ENCODE measurements around the gene SERTAD4. TPM values are rescaled to one million over a fixed set of nuclear protein-coding genes. Genes with fewer than 3 reads are reported as not detected.
A peak's percentile ranks its signal among the peaks of the same experiment; 100 is the strongest.
"Not testable (repeated sequence)": the region's sequence is repeated elsewhere in the genome, so short reads cannot be mapped to it uniquely, and the experiment has no call there.

SERTAD4 gene
- total RNA-seq, 1 experiment from 2014 or later, result 0.20 TPM

GRCh38 chr1:210262167-210262896 lies 29.7 kb downstream of the SERTAD4 start:
- Histone ChIP-seq H3K4me3 (no peak overlapping the region), H3K27me3 (no peaks in the 10 kb centered on the region), H3K9me3 (replicated peaks) (no peaks in the 10 kb centered on the region), H3K4me1 (no peaks in the 10 kb centered on the region), H3K27ac (no peak overlapping the region), H3K36me3 (no peaks in the 10 kb centered on the region)
- DNase-seq, result peak in 1 of 2 experiments; percentile 51

GRCh38 chr1:210262897-210263272 lies 30.3 kb downstream of the SERTAD4 start:
- Histone ChIP-seq H3K36me3 (no peaks in the 10 kb centered on the region), H3K4me3 (no peak overlapping the region), H3K4me1 (no peaks in the 10 kb centered on the region), H3K27ac (no peak overlapping the region), H3K9me3 (replicated peaks) (no peaks in the 10 kb centered on the region), H3K27me3 (no peaks in the 10 kb centered on the region)
- DNase-seq, result no peak

- no peaks in the 10 kb centered on the region for H3K9me3 ChIP-seq (replicated peaks)
- H3K27me3 ChIP-seq, result no peaks in the 10 kb centered on the region; the same call in 1 of the 2 replicates
- no peak for DNase-seq
- no peak overlapping the region for H3K4me3 ChIP-seq
- no peaks in the 10 kb centered on the region for H3K36me3 ChIP-seq
- H3K27ac ChIP-seq, result no peak overlapping the region
- H3K4me1 ChIP-seq, result no peaks in the 10 kb centered on the region
Observed at GRCh38 chr1:210263963-210264362, 31.4 kb downstream of the SERTAD4 start.

- no peak for DNase-seq
- no peak overlapping the region for H3K27ac ChIP-seq
Observed at GRCh38 chr1:210264496-210265380, 32.1 kb downstream of the SERTAD4 start.

GRCh38 chr1:210265392-210265955 lies 32.9 kb downstream of the SERTAD4 start:
- H3K27ac ChIP-seq, result not testable (repeated sequence)

More at GRCh38 chr1:210264496-210265380, 32.1 kb downstream of the SERTAD4 start:
- no peaks in the 10 kb centered on the region for H3K4me1 ChIP-seq
- H3K36me3 ChIP-seq, result no peaks in the 10 kb centered on the region
- no peaks in the 10 kb centered on the region; the same call in 1 of the 2 replicates for H3K27me3 ChIP-seq
- H3K9me3 ChIP-seq (replicated peaks), result no peaks in the 10 kb centered on the region
- H3K4me3 ChIP-seq, result no peak overlapping the region

GRCh38 chr1:210269981-210270380 lies 37.4 kb downstream of the SERTAD4 start:
- H3K4me1 ChIP-seq, result no peaks in the 10 kb centered on the region
- no peak overlapping the region for H3K27ac ChIP-seq
- DNase-seq, result no peak
- H3K27me3 ChIP-seq, result no peaks in the 10 kb centered on the region; the same call in none of the 2 replicates
- no peak overlapping the region for H3K4me3 ChIP-seq
- no peaks in the 10 kb centered on the region for H3K36me3 ChIP-seq
- H3K9me3 ChIP-seq (replicated peaks), result no peaks in the 10 kb centered on the region

More at GRCh38 chr1:210265392-210265955, 32.9 kb downstream of the SERTAD4 start:
- DNase-seq; H3K27me3 ChIP-seq; H3K9me3 ChIP-seq (replicated peaks); H3K4me3 ChIP-seq; H3K36me3 ChIP-seq; H3K4me1 ChIP-seq: not testable (repeated sequence)

GRCh38 chr1:210272666-210273065 lies 40.1 kb downstream of the SERTAD4 start:
- H3K4me3 ChIP-seq, result no peak overlapping the region
- no peaks in the 10 kb centered on the region for H3K9me3 ChIP-seq (replicated peaks)
- no peaks in the 10 kb centered on the region; the same call in none of the 2 replicates for H3K27me3 ChIP-seq
- H3K36me3 ChIP-seq, result no peaks in the 10 kb centered on the region
- H3K27ac ChIP-seq, result no peak overlapping the region
- H3K4me1 ChIP-seq, result no peaks in the 10 kb centered on the region
- peak in 1 of 2 experiments; percentile 10 for DNase-seq

GRCh38 chr1:210280221-210280620 lies 47.6 kb downstream of the SERTAD4 start:
- no peaks in the 10 kb centered on the region; the same call in 1 of the 2 replicates for H3K27me3 ChIP-seq
- DNase-seq, result no peak
- H3K36me3 ChIP-seq, result no peaks in the 10 kb centered on the region
- peaks cover 8% of the 10 kb centered on the region for H3K9me3 ChIP-seq (replicated peaks)
- H3K4me3 ChIP-seq, result no peak overlapping the region
- H3K27ac ChIP-seq, result no peak overlapping the region
- H3K4me1 ChIP-seq, result no peaks in the 10 kb centered on the region

GRCh38 chr1:210288116-210288515 lies 55.5 kb downstream of the SERTAD4 start:
- H3K27me3 ChIP-seq, result peaks cover 8% of the 10 kb centered on the region; the same call in 1 of the 2 replicates
- H3K9me3 ChIP-seq (replicated peaks), result no peaks in the 10 kb centered on the region
- no peak for DNase-seq
- no peak overlapping the region for H3K4me3 ChIP-seq
- no peaks in the 10 kb centered on the region for H3K36me3 ChIP-seq
- H3K27ac ChIP-seq, result no peak overlapping the region
- peaks cover 14% of the 10 kb centered on the region for H3K4me1 ChIP-seq

GRCh38 chr1:210289248-210289647 lies 56.7 kb downstream of the SERTAD4 start:
- Histone ChIP-seq H3K9me3 (replicated peaks) (no peaks in the 10 kb centered on the region), H3K36me3 (no peaks in the 10 kb centered on the region), H3K27me3 (peaks cover 8% of the 10 kb centered on the region; the same call in 1 of the 2 replicates), H3K4me3 (no peak overlapping the region), H3K4me1 (peaks cover 14% of the 10 kb centered on the region), H3K27ac (no peak overlapping the region)
- DNase-seq, result no peak

- Histone ChIP-seq H3K27ac (no peak overlapping the region), H3K9me3 (replicated peaks) (no peaks in the 10 kb centered on the region), H3K36me3 (no peaks in the 10 kb centered on the region), H3K27me3 (peaks cover 8% of the 10 kb centered on the region; the same call in 1 of the 2 replicates), H3K4me3 (no peak overlapping the region), H3K4me1 (peaks cover 14% of the 10 kb centered on the region)
- DNase-seq, result no peak
Observed at GRCh38 chr1:210291081-210291764, 58.6 kb downstream of the SERTAD4 start.

- Histone ChIP-seq H3K27ac (peak overlapping the region; percentile 49), H3K9me3 (replicated peaks) (no peaks in the 10 kb centered on the region), H3K4me3 (peak overlapping the region; percentile 58), H3K27me3 (peaks cover 4% of the 10 kb centered on the region; the same call in 1 of the 2 replicates), H3K36me3 (no peaks in the 10 kb centered on the region), H3K4me1 (peaks cover 14% of the 10 kb centered on the region)
- DNase-seq, result no peak
Observed at GRCh38 chr1:210291786-210292230, 59.2 kb downstream of the SERTAD4 start.

- peaks cover 14% of the 10 kb centered on the region for H3K4me1 ChIP-seq
- H3K36me3 ChIP-seq, result no peaks in the 10 kb centered on the region
- DNase-seq, result peak; percentile 83 to 85
- peak overlapping the region; percentile 58 for H3K4me3 ChIP-seq
- H3K27me3 ChIP-seq, result peaks cover 4% of the 10 kb centered on the region; the same call in 1 of the 2 replicates
- peak overlapping the region; percentile 49 for H3K27ac ChIP-seq
- no peaks in the 10 kb centered on the region for H3K9me3 ChIP-seq (replicated peaks)
Observed at GRCh38 chr1:210292231-210292871, 59.8 kb downstream of the SERTAD4 start.

All from SJCRH30 (cell line).